ENCODE data around the gene PRKN. TPM values are rescaled to one million over a fixed set of nuclear protein-coding genes. Genes with fewer than 3 reads are reported as not detected.

The PRKN gene
- total and polyA plus RNA-seq, 9 donors, result 3.0 to 15.0 (median 9.2) TPM

DNA sequence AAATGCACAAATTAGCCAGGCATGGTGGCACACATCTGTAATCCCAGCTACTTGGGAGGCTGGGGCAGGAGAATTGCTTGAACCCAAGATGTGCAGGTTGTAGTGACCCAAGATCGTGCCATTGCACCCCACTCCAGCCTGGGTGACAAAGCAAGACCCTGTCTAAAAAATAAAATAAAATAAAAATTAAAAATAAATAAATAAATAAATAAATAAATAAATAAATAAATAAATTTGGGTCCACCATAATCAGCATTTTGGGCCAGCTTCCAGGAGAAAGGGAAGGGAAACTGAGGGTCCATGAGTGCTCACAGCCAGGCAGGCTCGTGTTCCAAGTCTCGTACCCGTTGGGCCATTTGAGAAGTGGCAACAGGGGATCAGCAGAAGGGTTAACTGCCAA is 1322.1 kb downstream of the PRKN start:
- Histone ChIP-seq H3K27me3 (no peaks in the 10 kb centered on the region), H3K4me3 (no peak overlapping the region), H3K4me1 (ENCODE audit: insufficient read depth) (no peaks in the 10 kb centered on the region), H3K9me3 (no peaks in the 10 kb centered on the region), H3K36me3 (no peaks in the 10 kb centered on the region), H3K27ac (no peak overlapping the region)
- DNase-seq, result no peak
- 94 to 98% (median 97%) methylated on average over 4 of the region's 4 CpGs for WGBS, 3 donors
- TF ChIP-seq POLR2A (IDR thresholded peaks at IDR 0.05) (no peak), EP300 (IDR thresholded peaks at IDR 0.05) (no peak)
- TF ChIP-seq, protein P1, sequence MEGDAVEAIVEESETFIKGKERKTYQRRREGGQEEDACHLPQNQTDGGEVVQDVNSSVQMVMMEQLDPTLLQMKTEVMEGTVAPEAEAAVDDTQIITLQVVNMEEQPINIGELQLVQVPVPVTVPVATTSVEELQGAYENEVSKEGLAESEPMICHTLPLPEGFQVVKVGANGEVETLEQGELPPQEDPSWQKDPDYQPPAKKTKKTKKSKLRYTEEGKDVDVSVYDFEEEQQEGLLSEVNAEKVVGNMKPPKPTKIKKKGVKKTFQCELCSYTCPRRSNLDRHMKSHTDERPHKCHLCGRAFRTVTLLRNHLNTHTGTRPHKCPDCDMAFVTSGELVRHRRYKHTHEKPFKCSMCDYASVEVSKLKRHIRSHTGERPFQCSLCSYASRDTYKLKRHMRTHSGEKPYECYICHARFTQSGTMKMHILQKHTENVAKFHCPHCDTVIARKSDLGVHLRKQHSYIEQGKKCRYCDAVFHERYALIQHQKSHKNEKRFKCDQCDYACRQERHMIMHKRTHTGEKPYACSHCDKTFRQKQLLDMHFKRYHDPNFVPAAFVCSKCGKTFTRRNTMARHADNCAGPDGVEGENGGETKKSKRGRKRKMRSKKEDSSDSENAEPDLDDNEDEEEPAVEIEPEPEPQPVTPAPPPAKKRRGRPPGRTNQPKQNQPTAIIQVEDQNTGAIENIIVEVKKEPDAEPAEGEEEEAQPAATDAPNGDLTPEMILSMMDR (IDR thresholded peaks at IDR 0.05), result no peak
- intact Hi-C loops (cut with DNase I), result no loop called here

DNA sequence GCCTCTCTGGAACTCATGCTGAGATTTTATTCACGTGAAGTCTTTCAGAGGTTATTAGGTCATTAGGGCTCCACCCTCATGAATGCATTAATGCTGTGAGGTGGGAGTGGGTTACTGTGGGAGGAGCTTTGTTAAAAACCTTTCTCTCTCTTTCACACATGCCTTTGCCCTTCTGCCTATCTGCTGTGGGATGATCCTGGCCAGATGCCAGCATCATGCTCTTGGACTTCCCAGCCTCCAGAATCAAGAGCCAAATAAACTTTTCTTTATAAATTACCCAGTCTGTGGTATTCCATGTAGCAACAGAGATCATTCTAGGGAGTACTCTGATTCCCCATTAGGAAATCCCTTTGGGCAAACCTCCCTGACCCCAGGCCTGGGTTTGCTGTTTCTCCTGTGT is 1323.8 kb downstream of the PRKN start:
- intact Hi-C loops (cut with DNase I), result no loop called here
- no peak for DNase-seq
- no peaks in the 10 kb centered on the region for H3K36me3 ChIP-seq
- H3K4me1 ChIP-seq (ENCODE audit: insufficient read depth), result no peaks in the 10 kb centered on the region
- no peaks in the 10 kb centered on the region for H3K9me3 ChIP-seq
- TF ChIP-seq POLR2A (IDR thresholded peaks at IDR 0.05) (no peak), EP300 (IDR thresholded peaks at IDR 0.05) (no peak)
- TF ChIP-seq, protein P1 (IDR thresholded peaks at IDR 0.05), result no peak
- no peak overlapping the region for H3K27ac ChIP-seq
- H3K27me3 ChIP-seq, result no peaks in the 10 kb centered on the region
- H3K4me3 ChIP-seq, result no peak overlapping the region
- 62 to 80% (median 65%) methylated on average over 1 of the region's 1 CpG for WGBS, 3 donors

DNA sequence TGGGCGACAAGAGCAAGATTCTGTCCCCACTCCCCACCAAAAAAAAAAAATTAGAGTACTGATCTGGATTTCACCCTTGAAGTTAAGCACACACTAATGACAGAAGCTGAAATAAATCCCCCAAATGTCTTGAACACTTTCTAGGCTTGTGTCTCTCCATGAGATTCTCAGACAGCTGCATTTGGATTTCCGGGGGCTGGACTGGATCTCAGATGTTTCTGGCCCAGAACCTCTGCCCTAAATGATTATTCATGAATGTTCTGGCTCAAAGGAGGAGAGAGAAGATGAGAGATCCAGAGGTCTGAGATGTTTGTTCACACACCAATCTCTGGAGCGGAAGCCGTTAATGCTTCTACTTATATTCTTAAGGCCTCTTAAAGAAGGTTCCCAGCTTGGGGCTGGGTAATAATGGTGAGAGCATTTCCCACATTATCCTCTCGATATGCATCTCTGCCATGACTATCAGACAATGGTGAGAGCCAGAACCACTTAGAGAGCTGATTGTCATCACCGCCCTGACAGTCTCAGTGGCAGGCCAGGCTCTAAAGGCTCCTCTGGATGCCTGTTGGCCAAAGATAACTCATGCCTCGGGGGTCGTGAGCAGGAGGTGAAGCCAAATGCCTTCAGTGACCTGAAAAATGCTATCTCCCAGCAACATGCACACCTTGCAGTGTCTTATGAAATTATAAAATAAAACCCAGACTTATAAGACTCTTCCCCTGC is 1325.8 kb downstream of the PRKN start:
- 92 to 94% (median 92%) methylated on average over 8 of the region's 8 CpGs for WGBS, 3 donors
- Histone ChIP-seq H3K36me3 (no peaks in the 10 kb centered on the region), H3K27me3 (no peaks in the 10 kb centered on the region), H3K27ac (no peak overlapping the region), H3K4me3 (no peak overlapping the region), H3K9me3 (no peaks in the 10 kb centered on the region), H3K4me1 (ENCODE audit: insufficient read depth) (no peaks in the 10 kb centered on the region)
- intact Hi-C loops (cut with DNase I), result no loop called here
- no peak for DNase-seq
- TF ChIP-seq, protein P1 (IDR thresholded peaks at IDR 0.05), result no peak
- TF ChIP-seq POLR2A (IDR thresholded peaks at IDR 0.05), result no peak
- TF ChIP-seq EP300 (IDR thresholded peaks at IDR 0.05), result no peak

DNA sequence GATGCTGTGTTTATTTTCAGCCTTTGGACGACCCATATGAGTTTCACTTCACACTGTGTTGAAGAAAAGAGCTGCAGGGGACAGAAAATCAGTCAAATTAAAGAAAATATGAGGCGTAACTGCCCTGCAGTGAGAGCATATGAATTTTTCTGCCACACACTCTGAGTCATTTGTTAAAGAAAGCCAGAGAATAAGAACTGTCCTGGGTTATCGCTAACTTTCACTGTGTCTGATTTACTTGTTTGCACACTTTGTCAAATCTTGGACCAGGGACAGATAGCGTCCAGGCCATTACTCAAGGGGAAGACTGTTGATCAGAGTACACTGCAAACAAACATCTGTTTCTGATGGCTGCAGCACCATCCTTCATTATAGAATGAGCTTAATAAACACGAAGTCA is 1326.9 kb downstream of the PRKN start:
- H3K4me1 ChIP-seq (ENCODE audit: insufficient read depth), result no peaks in the 10 kb centered on the region
- DNase-seq, result no peak
- H3K9me3 ChIP-seq, result no peaks in the 10 kb centered on the region
- 78 to 82% (median 81%) methylated on average over 5 of the region's 5 CpGs for WGBS, 3 donors
- H3K4me3 ChIP-seq, result no peak overlapping the region
- H3K36me3 ChIP-seq, result no peaks in the 10 kb centered on the region
- H3K27me3 ChIP-seq, result no peaks in the 10 kb centered on the region
- no peak overlapping the region for H3K27ac ChIP-seq
- intact Hi-C loops (cut with DNase I), result no loop called here
- TF ChIP-seq, protein P1 (IDR thresholded peaks at IDR 0.05), result no peak
- TF ChIP-seq POLR2A (IDR thresholded peaks at IDR 0.05) (no peak), EP300 (IDR thresholded peaks at IDR 0.05) (no peak)
